Measurements from ENCODE around the gene TEX38. TPM values are rescaled to one million over a fixed set of nuclear protein-coding genes. Genes with fewer than 3 reads are reported as not detected.
A peak's percentile ranks its signal among the peaks of the same experiment; 100 is the strongest.

TEX38 gene
- total RNA-seq, 1 experiment from 2014 or later = not detected

DNA sequence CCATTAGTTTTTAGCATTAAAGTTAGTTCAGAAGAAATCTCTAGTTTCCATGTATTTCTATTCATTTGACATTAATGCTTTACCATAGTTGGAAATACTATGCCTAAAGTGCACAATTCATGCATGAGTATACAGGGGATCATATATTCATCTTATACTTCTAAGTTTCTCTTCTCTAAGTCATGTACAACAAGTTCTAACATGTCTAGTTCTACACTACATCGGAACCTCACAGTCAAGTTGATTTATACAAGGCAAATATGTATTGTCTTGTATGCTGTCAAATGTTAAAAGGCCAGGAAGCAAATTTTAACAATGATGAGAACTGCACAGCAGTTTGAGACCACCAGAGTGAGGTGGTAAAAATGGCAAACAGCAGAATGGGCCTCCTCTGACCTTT is 32.1 kb upstream of the TEX38 start:
- Mint-ChIP-seq H3K4me1 (ENCODE audit: insufficient read depth, unreplicated experiment) (peaks cover 23% of the 10 kb centered on the region), H3K27me3 (ENCODE audit: insufficient read depth, unreplicated experiment) (no peaks in the 10 kb centered on the region), H3K9me3 (ENCODE audit: unreplicated experiment) (no peaks in the 10 kb centered on the region), H3K27ac (ENCODE audit: low read depth, unreplicated experiment) (peak overlapping the region; percentile 70), H3K4me3 (ENCODE audit: unreplicated experiment) (peak overlapping the region; percentile 38), H3K36me3 (ENCODE audit: insufficient read depth, unreplicated experiment) (peaks cover 39% of the 10 kb centered on the region)
- BruUV-seq (replicated peaks) = no TSS peak
- DNase-seq (ENCODE audit: unreplicated experiment) = no peak
- CTCF ChIA-PET = interaction anchor here (1.1 kb wide), 1 partner anchor 34 kb away, joined by 3 read pairs; no protein-coding TSS in a partner anchor
- POLR2A ChIA-PET = interaction anchor here (1.2 to 1.9 kb wide), 3 partner anchors 10 to 28 kb away, joined by 3 to 4 read pairs (median 4); no protein-coding TSS in a partner anchor
- TF ChIP-seq, protein P1, sequence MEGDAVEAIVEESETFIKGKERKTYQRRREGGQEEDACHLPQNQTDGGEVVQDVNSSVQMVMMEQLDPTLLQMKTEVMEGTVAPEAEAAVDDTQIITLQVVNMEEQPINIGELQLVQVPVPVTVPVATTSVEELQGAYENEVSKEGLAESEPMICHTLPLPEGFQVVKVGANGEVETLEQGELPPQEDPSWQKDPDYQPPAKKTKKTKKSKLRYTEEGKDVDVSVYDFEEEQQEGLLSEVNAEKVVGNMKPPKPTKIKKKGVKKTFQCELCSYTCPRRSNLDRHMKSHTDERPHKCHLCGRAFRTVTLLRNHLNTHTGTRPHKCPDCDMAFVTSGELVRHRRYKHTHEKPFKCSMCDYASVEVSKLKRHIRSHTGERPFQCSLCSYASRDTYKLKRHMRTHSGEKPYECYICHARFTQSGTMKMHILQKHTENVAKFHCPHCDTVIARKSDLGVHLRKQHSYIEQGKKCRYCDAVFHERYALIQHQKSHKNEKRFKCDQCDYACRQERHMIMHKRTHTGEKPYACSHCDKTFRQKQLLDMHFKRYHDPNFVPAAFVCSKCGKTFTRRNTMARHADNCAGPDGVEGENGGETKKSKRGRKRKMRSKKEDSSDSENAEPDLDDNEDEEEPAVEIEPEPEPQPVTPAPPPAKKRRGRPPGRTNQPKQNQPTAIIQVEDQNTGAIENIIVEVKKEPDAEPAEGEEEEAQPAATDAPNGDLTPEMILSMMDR (IDR thresholded peaks at IDR 0.05; ENCODE audit: unreplicated experiment) = no peak
- intact Hi-C loops (cut with micrococcal nuclease) = no loop called here

DNA sequence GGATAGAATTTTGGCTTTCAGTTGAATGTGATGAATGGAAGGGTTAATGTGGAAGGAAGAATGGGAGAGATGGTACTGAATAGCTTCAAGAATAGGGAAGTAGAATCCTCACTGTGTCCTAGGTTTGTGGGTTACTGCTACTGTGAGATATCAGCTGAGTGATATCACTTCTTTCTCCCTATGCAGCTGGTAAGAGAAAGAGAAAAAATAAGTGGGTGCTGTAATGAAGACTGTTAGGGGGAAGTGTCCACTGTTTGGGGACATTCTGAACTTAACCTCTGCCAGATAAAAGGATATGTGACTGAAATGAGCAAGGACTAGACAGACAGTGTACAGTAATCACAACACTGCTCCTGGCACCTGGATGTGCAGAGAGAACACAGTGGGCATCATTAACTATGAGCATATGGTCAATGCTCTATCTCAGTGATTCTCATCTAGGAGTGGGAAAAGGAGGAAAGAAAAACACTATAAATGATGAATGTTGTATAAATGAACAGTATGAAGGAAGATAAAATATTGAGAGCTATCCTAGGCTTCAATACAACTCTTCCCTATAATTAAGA is 29.5 kb upstream of the TEX38 start:
- intact Hi-C loops (cut with micrococcal nuclease) = no loop called here
- no peak for DNase-seq (ENCODE audit: unreplicated experiment)
- Mint-ChIP-seq H3K36me3 (ENCODE audit: insufficient read depth, unreplicated experiment) (peaks cover 18% of the 10 kb centered on the region), H3K27me3 (ENCODE audit: insufficient read depth, unreplicated experiment) (no peaks in the 10 kb centered on the region), H3K27ac (ENCODE audit: low read depth, unreplicated experiment) (no peak overlapping the region), H3K4me3 (ENCODE audit: unreplicated experiment) (no peak overlapping the region), H3K9me3 (ENCODE audit: unreplicated experiment) (no peaks in the 10 kb centered on the region), H3K4me1 (ENCODE audit: insufficient read depth, unreplicated experiment) (peaks cover 23% of the 10 kb centered on the region)
- CTCF ChIA-PET = interaction anchor here (0.6 to 1.2 kb wide), 4 partner anchors 8 to 25 kb away, joined by 3 read pairs; no protein-coding TSS in a partner anchor
- TF ChIP-seq, protein P1 (IDR thresholded peaks at IDR 0.05; ENCODE audit: unreplicated experiment) = no peak
- POLR2A ChIA-PET = interaction anchor here (1.9 to 3.6 kb wide), 4 partner anchors 11 to 38 kb away, joined by 7 to 23 read pairs (median 12); partner anchors contain the start of genes ATPAF1, MKNK1 and MOB3C
- BruUV-seq (replicated peaks) = no TSS peak

DNA sequence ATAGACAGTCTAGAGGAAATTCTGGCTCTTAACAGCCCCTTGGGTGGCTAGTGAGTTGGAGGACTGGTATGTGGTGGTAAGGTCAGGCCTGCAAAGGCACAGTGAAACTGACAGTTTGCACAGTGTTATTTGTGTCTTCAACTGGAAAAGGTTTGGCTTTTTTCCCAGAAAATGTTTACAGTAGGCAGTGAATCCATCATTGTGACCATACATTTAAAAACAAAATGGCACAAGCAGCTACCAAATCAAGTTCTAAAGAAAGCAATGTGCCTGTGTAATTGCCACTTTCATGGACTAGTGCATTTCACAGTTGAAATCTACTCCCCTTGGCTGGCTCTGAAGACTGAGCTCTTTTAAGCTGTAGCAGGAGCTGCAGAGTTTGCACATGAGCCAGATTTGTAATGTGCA is 28.3 kb upstream of the TEX38 start:
- Mint-ChIP-seq H3K4me1 (ENCODE audit: insufficient read depth, unreplicated experiment) (peaks cover 23% of the 10 kb centered on the region), H3K4me3 (ENCODE audit: unreplicated experiment) (no peak overlapping the region), H3K36me3 (ENCODE audit: insufficient read depth, unreplicated experiment) (peaks cover 19% of the 10 kb centered on the region), H3K9me3 (ENCODE audit: unreplicated experiment) (no peaks in the 10 kb centered on the region), H3K27me3 (ENCODE audit: insufficient read depth, unreplicated experiment) (no peaks in the 10 kb centered on the region), H3K27ac (ENCODE audit: low read depth, unreplicated experiment) (no peak overlapping the region)
- TF ChIP-seq, protein P1 (IDR thresholded peaks at IDR 0.05; ENCODE audit: unreplicated experiment) = no peak
- peak; percentile 78 for DNase-seq (ENCODE audit: unreplicated experiment)
- ChIA-PET POLR2A (interaction anchor here (0.7 to 3.6 kb wide), 12 partner anchors 11 to 303 kb away, joined by 3 to 23 read pairs (median 5); partner anchors contain the start of genes ATPAF1, EFCAB14, MKNK1 and MOB3C), CTCF (interaction anchor here (0.6 to 1.1 kb wide), 6 partner anchors 12 to 81 kb away, joined by 3 to 5 read pairs (median 3); partner anchors contain the start of gene MOB3C)
- intact Hi-C loops (cut with micrococcal nuclease) = no loop called here
- no TSS peak for BruUV-seq (replicated peaks)

DNA sequence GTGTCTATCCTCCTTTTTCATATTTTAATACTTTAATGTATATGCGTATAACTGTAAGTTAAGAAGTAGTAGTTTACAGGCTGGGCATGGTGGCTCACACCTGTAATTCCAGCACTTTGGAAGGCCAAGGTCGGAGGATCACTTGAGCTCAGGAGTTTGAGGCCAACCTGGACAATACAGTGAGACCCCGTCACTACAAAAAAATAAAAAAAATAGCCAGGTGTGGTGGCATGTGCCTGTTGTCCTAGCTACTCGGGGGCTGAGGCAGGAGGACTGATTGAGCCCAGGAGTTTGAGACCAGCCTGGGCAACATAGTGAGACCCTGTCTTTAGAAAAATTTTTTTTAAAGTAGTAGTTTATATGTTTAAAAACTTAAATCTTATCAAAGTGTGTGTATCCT is 25.8 kb upstream of the TEX38 start:
- TF ChIP-seq, protein P1 (IDR thresholded peaks at IDR 0.05; ENCODE audit: unreplicated experiment) = no peak
- BruUV-seq (replicated peaks) = no TSS peak
- ChIA-PET POLR2A (no interaction called here), CTCF (interaction anchor here (0.6 kb wide), 1 partner anchor 72 kb away, joined by 3 read pairs; no protein-coding TSS in a partner anchor)
- intact Hi-C loops (cut with micrococcal nuclease) = no loop called here
- no peak for DNase-seq (ENCODE audit: unreplicated experiment)
- Mint-ChIP-seq H3K27me3 (ENCODE audit: insufficient read depth, unreplicated experiment) (no peaks in the 10 kb centered on the region), H3K4me3 (ENCODE audit: unreplicated experiment) (no peak overlapping the region), H3K27ac (ENCODE audit: low read depth, unreplicated experiment) (no peak overlapping the region), H3K36me3 (ENCODE audit: insufficient read depth, unreplicated experiment) (peaks cover 39% of the 10 kb centered on the region), H3K4me1 (ENCODE audit: insufficient read depth, unreplicated experiment) (peaks cover 6% of the 10 kb centered on the region), H3K9me3 (ENCODE audit: unreplicated experiment) (no peaks in the 10 kb centered on the region)
